Smooth muscle cell (in vitro differentiated cells): ENCODE measurements around the gene GCAT. TPM values are rescaled to one million over a fixed set of nuclear protein-coding genes. Genes with fewer than 3 reads are reported as not detected.

Experiments
- DNase-seq: peaks from one replicate; lab custom pipeline; 2025; ENCODE audit not compliant: unreplicated experiment; lab: John Stamatoyannopoulos, UW
- H2AFZ ChIP-seq: fragments of 200-600 bp; sonication (generic); 2 replicates; pipeline ENCODE4 v1.6.0; 2016; ENCODE audit warnings: antibody characterized with exemption, low read depth, mild to moderate bottlenecking
- H3F3A ChIP-seq: fragments of 200-600 bp; sonication (generic); 2 replicates; pipeline ENCODE4 v1.6.0; 2017; ENCODE audit warnings: antibody characterized with exemption, low read depth
- H3K27ac ChIP-seq: fragments of 200-600 bp; sonication (generic); 2 replicates; pipeline ENCODE4 v1.5.1; 2016; ENCODE audit warnings: low read depth, mild to moderate bottlenecking
- H3K27me3 ChIP-seq: fragments of 200-600 bp; sonication (generic); 2 replicates; pipeline ENCODE4 v1.6.1; 2016; ENCODE audit warnings: low read depth, mild to moderate bottlenecking
- H3K36me3 ChIP-seq: fragments of 200-600 bp; sonication (generic); 2 replicates; pipeline ENCODE4 v1.5.1; 2016; ENCODE audit warnings: low read depth
- H3K4me1 ChIP-seq: fragments of 200-600 bp; sonication (generic); 2 replicates; pipeline ENCODE4 v1.5.1; 2016; ENCODE audit warnings: low read depth
- H3K4me2 ChIP-seq: fragments of 200-600 bp; sonication (generic); 2 replicates; pipeline ENCODE4 v1.6.0; 2016; ENCODE audit warnings: mild to moderate bottlenecking
- H3K4me3 ChIP-seq: fragments of 200-600 bp; sonication (generic); 2 replicates; pipeline ENCODE4 v1.5.1; 2016; ENCODE audit warnings: mild to moderate bottlenecking
- H3K79me2 ChIP-seq: fragments of 200-600 bp; sonication (generic); 2 replicates; pipeline ENCODE4 v1.6.0; 2016; ENCODE audit warnings: low read depth, mild to moderate bottlenecking
- H3K9ac ChIP-seq: fragments of 200-600 bp; sonication (generic); 2 replicates; pipeline ENCODE4 v1.6.0; 2016; ENCODE audit warnings: low read depth
- H3K9me3 ChIP-seq: fragments of 200-600 bp; sonication (generic); replicated peaks from 2 replicates; pipeline ENCODE4 v1.5.1; 2016; ENCODE audit warnings: low read depth
- H4K20me1 ChIP-seq: fragments of 200-600 bp; sonication (generic); 2 replicates; pipeline ENCODE4 v1.6.0; 2016; ENCODE audit warnings: low read depth
- WGBS: methylation state at CpG from one replicate; pipeline ENCODE4 v1.1.7; 2016; ENCODE audit warnings: low lambda C conversion rate; 5-methylcytosine and 5-hydroxymethylcytosine counted together
- polyA plus RNA-seq: library from polyadenylated mRNA; unstranded; fragments of >200 nt; fragmentation: Nextera tagmentation; extraction: Ambion mirVana; gene quantifications from 2 replicates; pipeline ENCODE4 v1.2.1, GENCODE V29; 2016
- total RNA-seq: library from RNA; depleted of rRNA; stranded (reverse); fragments of >200 nt; gene quantifications from 2 replicates; pipeline ENCODE4 v1.2.3, GENCODE V29; 2014
- TF ChIP-seq, protein P1 (sequence below): fragments of 200-600 bp; sonication (generic); IDR thresholded peaks from 2 replicates; pipeline ENCODE4 v1.5.1; 2017; ENCODE audit warnings: borderline replicate concordance, mild to moderate bottlenecking, antibody characterized with exemption; ENCODE audit not compliant: insufficient read depth, poor library complexity, severe bottlenecking

The GCAT gene
- total and polyA plus RNA-seq, 2 experiments from 2014 or later, result 13.5 to 30.6 TPM

DNA sequence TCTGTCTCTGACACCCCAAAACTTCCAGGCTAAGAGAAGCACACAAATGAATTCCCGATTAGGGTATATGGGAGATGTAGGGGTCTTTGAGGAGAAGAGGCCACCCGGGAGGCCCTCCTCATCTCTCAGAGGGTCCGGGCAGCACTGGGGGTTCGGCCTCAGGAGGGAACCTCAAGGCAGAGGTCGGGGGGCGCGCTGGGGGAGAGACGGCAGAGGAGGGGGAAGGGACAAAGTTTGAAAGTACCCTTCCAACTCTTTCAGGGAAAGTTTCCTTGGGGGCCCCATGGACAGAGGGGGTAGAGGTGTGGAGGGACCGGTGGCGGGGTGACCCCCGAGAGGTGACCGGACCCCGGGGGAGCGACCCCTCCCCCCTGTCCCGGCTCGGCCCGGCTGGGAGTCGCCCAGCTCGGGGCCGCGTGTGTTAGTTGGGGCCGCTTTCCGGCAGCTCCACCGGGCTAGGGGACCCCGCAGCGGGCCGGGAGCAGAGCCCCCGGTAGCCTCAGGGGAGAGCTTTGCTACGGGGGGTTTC is 3.3 kb upstream of the GCAT start:
- H3K9ac ChIP-seq, result peak overlapping the region; percentile 87

DNA sequence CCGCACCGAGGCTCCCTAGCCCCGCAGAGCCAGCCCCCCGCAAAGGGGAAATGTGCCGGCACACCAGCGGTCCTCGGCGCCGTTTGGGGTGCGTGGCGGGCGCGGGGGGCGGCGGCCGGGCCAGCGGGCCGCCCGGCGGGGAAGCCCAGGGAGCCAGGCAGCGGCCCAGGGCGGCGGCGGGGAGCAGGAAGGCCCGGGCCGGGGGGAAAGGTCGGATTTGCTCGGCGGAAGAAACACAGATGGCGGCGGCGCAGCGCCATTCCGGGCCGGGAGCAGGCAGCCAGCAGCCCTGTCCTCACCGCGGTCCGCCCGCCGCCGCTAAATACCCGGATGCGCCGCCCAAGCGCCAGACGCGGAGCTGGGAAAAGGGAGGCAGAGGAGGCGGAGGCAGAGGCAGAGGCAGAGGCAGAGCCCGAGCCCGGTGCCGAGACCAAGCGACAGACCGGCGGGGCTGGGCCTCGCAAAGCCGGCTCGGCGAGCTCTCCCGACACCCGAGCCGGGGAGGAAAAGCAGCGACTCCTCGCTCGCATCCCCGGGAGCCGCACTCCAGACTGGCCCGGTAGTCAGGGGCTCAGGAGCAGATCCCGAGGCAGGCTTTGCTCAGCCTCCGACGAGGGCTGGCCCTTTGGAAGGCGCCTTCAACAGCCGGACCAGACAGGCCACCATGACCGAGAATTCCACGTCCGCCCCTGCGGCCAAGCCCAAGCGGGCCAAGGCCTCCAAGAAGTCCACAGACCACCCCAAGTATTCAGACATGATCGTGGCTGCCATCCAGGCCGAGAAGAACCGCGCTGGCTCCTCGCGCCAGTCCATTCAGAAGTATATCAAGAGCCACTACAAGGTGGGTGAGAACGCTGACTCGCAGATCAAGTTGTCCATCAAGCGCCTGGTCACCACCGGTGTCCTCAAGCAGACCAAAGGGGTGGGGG is 2.6 kb upstream of the GCAT start:
- Histone ChIP-seq H3F3A (peaks cover 12% of the 10 kb centered on the region), H3K27ac (peak overlapping the region; percentile 40), H3K4me3 (peak overlapping the region; percentile 83), H3K4me2 (peak overlapping the region; percentile 100), H3K79me2 (peaks cover 13% of the 10 kb centered on the region), H3K9ac (peak overlapping the region; percentile 87), H3K36me3 (no peaks in the 10 kb centered on the region), H2AFZ (no peak overlapping the region), H3K9me3 (no peaks in the 10 kb centered on the region), H4K20me1 (peaks cover 40% of the 10 kb centered on the region), H3K4me1 (peaks cover 32% of the 10 kb centered on the region), H3K27me3 (no peaks in the 10 kb centered on the region)
- WGBS, result 13% methylated on average over 60 of the region's 87 CpGs
- TF ChIP-seq, protein P1, sequence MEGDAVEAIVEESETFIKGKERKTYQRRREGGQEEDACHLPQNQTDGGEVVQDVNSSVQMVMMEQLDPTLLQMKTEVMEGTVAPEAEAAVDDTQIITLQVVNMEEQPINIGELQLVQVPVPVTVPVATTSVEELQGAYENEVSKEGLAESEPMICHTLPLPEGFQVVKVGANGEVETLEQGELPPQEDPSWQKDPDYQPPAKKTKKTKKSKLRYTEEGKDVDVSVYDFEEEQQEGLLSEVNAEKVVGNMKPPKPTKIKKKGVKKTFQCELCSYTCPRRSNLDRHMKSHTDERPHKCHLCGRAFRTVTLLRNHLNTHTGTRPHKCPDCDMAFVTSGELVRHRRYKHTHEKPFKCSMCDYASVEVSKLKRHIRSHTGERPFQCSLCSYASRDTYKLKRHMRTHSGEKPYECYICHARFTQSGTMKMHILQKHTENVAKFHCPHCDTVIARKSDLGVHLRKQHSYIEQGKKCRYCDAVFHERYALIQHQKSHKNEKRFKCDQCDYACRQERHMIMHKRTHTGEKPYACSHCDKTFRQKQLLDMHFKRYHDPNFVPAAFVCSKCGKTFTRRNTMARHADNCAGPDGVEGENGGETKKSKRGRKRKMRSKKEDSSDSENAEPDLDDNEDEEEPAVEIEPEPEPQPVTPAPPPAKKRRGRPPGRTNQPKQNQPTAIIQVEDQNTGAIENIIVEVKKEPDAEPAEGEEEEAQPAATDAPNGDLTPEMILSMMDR, result no peak
- peak; percentile 77 for DNase-seq

More for the DNA sequence above, 3.3 kb upstream of the GCAT start:
- Histone ChIP-seq H3K79me2 (peaks cover 13% of the 10 kb centered on the region), H3K9me3 (no peaks in the 10 kb centered on the region), H3K4me3 (peak overlapping the region; percentile 83), H4K20me1 (peaks cover 40% of the 10 kb centered on the region), H3K4me2 (peak overlapping the region; percentile 100), H3K36me3 (no peaks in the 10 kb centered on the region), H3K27ac (peak overlapping the region; percentile 40), H2AFZ (peak overlapping the region; percentile 85), H3K4me1 (peaks cover 32% of the 10 kb centered on the region), H3K27me3 (no peaks in the 10 kb centered on the region), H3F3A (peaks cover 12% of the 10 kb centered on the region)
- TF ChIP-seq, protein P1, result no peak
- DNase-seq, result no peak
- WGBS, result 9% methylated on average over 12 of the region's 29 CpGs

DNA sequence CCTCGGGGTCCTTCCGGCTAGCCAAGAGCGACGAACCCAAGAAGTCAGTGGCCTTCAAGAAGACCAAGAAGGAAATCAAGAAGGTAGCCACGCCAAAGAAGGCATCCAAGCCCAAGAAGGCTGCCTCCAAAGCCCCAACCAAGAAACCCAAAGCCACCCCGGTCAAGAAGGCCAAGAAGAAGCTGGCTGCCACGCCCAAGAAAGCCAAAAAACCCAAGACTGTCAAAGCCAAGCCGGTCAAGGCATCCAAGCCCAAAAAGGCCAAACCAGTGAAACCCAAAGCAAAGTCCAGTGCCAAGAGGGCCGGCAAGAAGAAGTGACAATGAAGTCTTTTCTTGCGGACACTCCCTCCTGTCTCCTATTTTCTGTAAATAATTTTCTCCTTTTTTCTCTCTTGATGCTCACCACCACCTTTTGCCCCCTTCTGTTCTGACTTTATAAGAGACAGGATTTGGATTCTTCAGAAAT is 1.9 kb upstream of the GCAT start:
- WGBS, result 86% methylated on average over 10 of the region's 10 CpGs
- H3K4me3 ChIP-seq, result peak overlapping the region; percentile 83
- H3K4me1 ChIP-seq, result peaks cover 32% of the 10 kb centered on the region
- H3K27ac ChIP-seq, result peak overlapping the region; percentile 40
- TF ChIP-seq, protein P1, result no peak
- no peak for DNase-seq
- no peaks in the 10 kb centered on the region for H3K36me3 ChIP-seq
- no peaks in the 10 kb centered on the region for H3K9me3 ChIP-seq
- H3K9ac ChIP-seq, result peak overlapping the region; percentile 87
- no peaks in the 10 kb centered on the region for H3K27me3 ChIP-seq
- peaks cover 12% of the 10 kb centered on the region for H3F3A ChIP-seq
- H2AFZ ChIP-seq, result no peak overlapping the region
- H4K20me1 ChIP-seq, result peaks cover 40% of the 10 kb centered on the region
- peaks cover 13% of the 10 kb centered on the region for H3K79me2 ChIP-seq
- peak overlapping the region; percentile 100 for H3K4me2 ChIP-seq
